BJ (cell line): ENCODE data around the gene CSF2. TPM values are rescaled to one million over a fixed set of nuclear protein-coding genes. Genes with fewer than 3 reads are reported as not detected.

ENCODE experiments used
- CTCF ChIA-PET: fragments of 350-600 bp; formaldehyde crosslinking; extraction: SDS; loops from one replicate; lab custom pipeline; 2021; ENCODE audit warnings: antibody characterized with exemption, inconsistent platforms; lab: Yijun Ruan, JAX
- POLR2A ChIA-PET: fragments of 300-600 bp; sonication (Branson Sonifier 250); formaldehyde crosslinking; extraction: SDS; loops from one replicate; lab custom pipeline; 2021; ENCODE audit warnings: antibody characterized with exemption; lab: Charles Lee
- DNase-seq: peaks from one replicate; pipeline ENCODE4 v3.0.0-alpha.2; 2011; ENCODE audit warnings: low read depth
- H3K27me3 ChIP-seq: 2 replicates; pipeline ENCODE4 v1.6.0; 2011; ENCODE audit warnings: low read length; ENCODE audit not compliant: control insufficient read depth, insufficient read depth
- H3K36me3 ChIP-seq: 2 replicates; pipeline ENCODE4 v1.5.1; 2011; ENCODE audit warnings: low read length; ENCODE audit not compliant: control insufficient read depth, insufficient read depth
- H3K4me3 ChIP-seq: 2 replicates; pipeline ENCODE4 v1.5.1; 2011; ENCODE audit warnings: low read depth, mild to moderate bottlenecking, control low read depth, low read length
- polyA minus RNA-seq: library from RNA; depleted of rRNA, polyadenylated mRNA; stranded (reverse); fragments of >200 nt; gene quantifications from 2 replicates; pipeline ENCODE4 v1.2.3, GENCODE V29; 2011; rRNA and poly(A)+ RNA removed
- polyA plus RNA-seq: library from polyadenylated mRNA; depleted of rRNA; stranded (reverse); fragments of >200 nt; gene quantifications from 2 replicates; pipeline ENCODE4 v1.2.3, GENCODE V29; 2011; rRNA removed
- TF ChIP-seq, protein P1 (sequence below): IDR thresholded peaks from 2 replicates; pipeline ENCODE4 v1.5.1; 2011; ENCODE audit warnings: low read depth, mild to moderate bottlenecking, control low read depth, inconsistent platforms, low read length, moderate library complexity; ENCODE audit not compliant: insufficient read depth

CSF2 gene
- polyA plus RNA-seq = not detected in 2 replicates
- not detected in 2 replicates for polyA minus RNA-seq

- H3K36me3 ChIP-seq = no peaks in the 10 kb centered on the region
- no peak for DNase-seq
- no peaks in the 10 kb centered on the region for H3K27me3 ChIP-seq
- ChIA-PET POLR2A (interaction anchor here (0.7 kb wide), 1 partner anchor 9 kb away, joined by 3 read pairs; no protein-coding TSS in a partner anchor), CTCF (interaction anchor here (1.1 to 3.9 kb wide), 6 partner anchors 9 to 117 kb away, joined by 3 to 32 read pairs (median 6); no protein-coding TSS in a partner anchor)
- H3K4me3 ChIP-seq = no peak within 1 kb of the TSS
- TF ChIP-seq, protein P1, sequence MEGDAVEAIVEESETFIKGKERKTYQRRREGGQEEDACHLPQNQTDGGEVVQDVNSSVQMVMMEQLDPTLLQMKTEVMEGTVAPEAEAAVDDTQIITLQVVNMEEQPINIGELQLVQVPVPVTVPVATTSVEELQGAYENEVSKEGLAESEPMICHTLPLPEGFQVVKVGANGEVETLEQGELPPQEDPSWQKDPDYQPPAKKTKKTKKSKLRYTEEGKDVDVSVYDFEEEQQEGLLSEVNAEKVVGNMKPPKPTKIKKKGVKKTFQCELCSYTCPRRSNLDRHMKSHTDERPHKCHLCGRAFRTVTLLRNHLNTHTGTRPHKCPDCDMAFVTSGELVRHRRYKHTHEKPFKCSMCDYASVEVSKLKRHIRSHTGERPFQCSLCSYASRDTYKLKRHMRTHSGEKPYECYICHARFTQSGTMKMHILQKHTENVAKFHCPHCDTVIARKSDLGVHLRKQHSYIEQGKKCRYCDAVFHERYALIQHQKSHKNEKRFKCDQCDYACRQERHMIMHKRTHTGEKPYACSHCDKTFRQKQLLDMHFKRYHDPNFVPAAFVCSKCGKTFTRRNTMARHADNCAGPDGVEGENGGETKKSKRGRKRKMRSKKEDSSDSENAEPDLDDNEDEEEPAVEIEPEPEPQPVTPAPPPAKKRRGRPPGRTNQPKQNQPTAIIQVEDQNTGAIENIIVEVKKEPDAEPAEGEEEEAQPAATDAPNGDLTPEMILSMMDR = no peak
These were observed at the start of gene CSF2 for GRCh38 chr5:132073231-132074013. Gene CSF2 (plus strand): TSS chr5:132073789. CDS start chr5:132073824, 35 bp downstream.

DNA sequence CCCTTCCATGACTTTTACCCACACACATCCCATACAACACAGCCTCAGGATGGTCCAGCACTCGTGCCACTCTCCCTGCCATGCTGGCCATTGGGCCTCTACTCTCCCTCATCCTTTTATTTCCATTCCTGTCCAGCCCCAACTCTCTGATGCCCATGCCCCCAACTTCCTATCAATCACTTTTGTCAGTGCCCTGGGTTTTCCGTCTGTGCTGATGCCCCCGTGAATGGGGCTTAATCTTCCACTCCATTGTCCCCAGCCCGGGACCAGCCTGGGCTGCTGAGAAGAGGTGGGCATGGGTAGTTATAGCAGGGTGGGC lies 49.5 kb upstream of the CSF2 start:
- TF ChIP-seq, protein P1 = no peak
- Histone ChIP-seq H3K27me3 (peaks cover 6% of the 10 kb centered on the region), H3K4me3 (no peak overlapping the region), H3K36me3 (no peaks in the 10 kb centered on the region)
- DNase-seq = no peak
- POLR2A ChIA-PET = no interaction called here
- CTCF ChIA-PET = no interaction called here

DNA sequence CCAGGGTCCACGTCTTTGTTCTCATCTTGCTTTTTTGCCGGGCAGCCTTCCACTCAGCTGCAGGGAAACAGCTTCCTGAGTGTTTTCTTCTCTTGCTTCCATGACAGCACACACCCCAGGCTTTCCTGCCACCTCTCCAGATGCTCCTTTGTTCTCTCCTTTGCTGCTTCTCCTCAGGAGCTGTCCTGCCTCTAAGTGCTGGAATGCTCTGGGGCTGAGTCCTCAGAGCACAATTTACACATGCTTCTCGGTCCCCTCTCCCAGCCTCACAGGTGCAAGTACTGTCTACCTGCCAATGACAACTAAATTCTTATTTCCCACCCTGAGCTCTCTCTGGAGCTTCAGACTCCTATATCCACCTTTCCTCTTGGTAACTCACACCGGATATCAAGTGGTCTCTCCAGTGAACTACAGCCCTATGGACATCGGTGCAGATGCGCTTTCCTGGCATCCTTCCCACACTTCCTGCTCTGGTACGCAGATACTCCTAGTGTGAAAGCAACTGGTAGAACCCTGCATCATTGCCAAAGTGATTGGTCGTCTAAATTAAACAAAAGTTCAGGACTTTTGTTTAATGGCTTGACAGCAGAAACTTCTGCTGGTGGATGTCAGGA lies 48.7 kb upstream of the CSF2 start:
- CTCF ChIA-PET = no interaction called here
- POLR2A ChIA-PET = no interaction called here
- DNase-seq = no peak
- no peaks in the 10 kb centered on the region for H3K36me3 ChIP-seq
- peaks cover 2% of the 10 kb centered on the region; the same call in 1 of the 2 replicates for H3K27me3 ChIP-seq
- no peak overlapping the region for H3K4me3 ChIP-seq
- TF ChIP-seq, protein P1 = no peak

DNA sequence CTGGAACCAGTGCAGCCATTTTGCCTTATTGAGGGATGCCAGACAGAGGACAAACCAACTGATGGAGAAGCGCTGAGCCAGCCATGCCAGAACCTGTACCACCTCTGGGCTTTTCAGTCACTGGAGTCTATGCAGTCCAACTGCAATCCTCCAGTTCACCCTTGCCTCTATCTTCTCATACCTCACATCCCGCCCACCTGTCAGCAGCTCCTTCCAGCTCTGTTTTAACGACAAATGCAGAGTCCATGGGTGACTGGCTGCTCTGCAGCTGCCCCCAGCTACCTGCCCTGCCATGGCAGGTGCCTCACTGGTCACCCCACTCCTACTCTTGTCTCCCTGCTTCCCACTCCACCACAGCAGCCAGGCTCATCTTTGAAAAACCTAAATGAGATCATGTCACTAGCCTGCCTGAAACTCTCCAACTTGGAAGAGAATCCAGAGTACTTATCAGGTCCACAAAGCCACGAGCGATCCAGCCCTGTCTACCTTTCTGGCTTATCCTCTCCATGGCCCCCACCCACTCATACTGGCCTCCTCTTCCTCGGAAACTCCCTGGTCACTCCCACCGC lies 48.1 kb upstream of the CSF2 start:
- DNase-seq = no peak
- Histone ChIP-seq H3K27me3 (peaks cover 5% of the 10 kb centered on the region; the same call in 1 of the 2 replicates), H3K36me3 (no peaks in the 10 kb centered on the region), H3K4me3 (no peak overlapping the region)
- TF ChIP-seq, protein P1 = no peak
- ChIA-PET CTCF (no interaction called here), POLR2A (no interaction called here)

DNA sequence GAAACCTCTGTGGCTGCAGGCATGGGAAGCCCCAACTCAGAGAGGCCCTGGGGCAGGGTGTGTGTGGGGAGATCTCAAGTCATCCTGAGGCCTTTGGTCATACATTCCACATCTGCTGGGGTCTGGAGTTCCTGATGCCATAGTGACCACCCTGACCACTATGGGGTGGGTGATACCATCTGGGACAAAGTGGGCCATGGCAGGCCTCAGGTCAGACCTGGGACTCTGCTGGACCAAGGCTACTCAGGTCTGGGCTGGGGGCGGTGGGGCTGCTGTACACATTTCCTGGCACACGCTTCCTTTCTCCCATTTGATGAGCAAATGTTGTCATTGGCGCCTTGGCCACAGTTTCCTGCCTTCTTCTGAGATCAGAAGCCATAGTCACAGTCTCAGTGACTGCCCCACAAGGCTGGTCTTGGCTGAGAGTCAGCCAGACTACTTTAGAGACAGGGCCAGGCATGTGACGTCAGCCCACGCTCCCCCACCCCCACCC lies 47.0 kb upstream of the CSF2 start:
- TF ChIP-seq, protein P1 = no peak
- Histone ChIP-seq H3K27me3 (peaks cover 4% of the 10 kb centered on the region), H3K36me3 (no peaks in the 10 kb centered on the region), H3K4me3 (no peak overlapping the region)
- ChIA-PET POLR2A (no interaction called here), CTCF (no interaction called here)
- DNase-seq = no peak
